Stomach (tissue), 9 donors: ENCODE results near the gene RNF32. TPM values are rescaled to one million over a fixed set of nuclear protein-coding genes. Genes with fewer than 3 reads are reported as not detected.
A peak's percentile ranks its signal among the peaks of the same experiment; 100 is the strongest.
"Not testable (repeated sequence)": the region's sequence is repeated elsewhere in the genome, so short reads cannot be mapped to it uniquely, and the experiment has no call there.

Experiments used
- DNase-seq, 2 donors: peaks; one replicate each; pipeline versions ENCODE4 v3.0.0 to v3.0.0-alpha.2; 2013 to 2019
- H3K27ac ChIP-seq, 5 donors: fragments of 200-600 bp in 4 of 5; sonication (generic) in 4 of 5; one replicate each; pipeline ENCODE4 v1.5.1; 2013 to 2019; ENCODE audit warnings: mild to moderate bottlenecking in 1 of 5, moderate library complexity in 1 of 5
- H3K27me3 ChIP-seq, 3 donors: fragments of 200-600 bp; sonication (generic); one replicate each; pipeline ENCODE4 v1.5.1; 2017 to 2019; ENCODE audit warnings: mixed run types in 1 of 3
- H3K36me3 ChIP-seq, 4 donors: fragments of 200-600 bp; sonication (generic); 1 replicate in 3 of 4; 2 replicates in 1 of 4; pipeline ENCODE4 v1.5.1; 2016 to 2019
- H3K4me1 ChIP-seq, 4 donors: fragments of 200-600 bp; sonication (generic); one replicate each; pipeline ENCODE4 v1.5.1; 2016 to 2019
- H3K4me3 ChIP-seq, 4 donors: fragments of 200-600 bp; sonication (generic) in 3 of 4; one replicate each; pipeline ENCODE4 v1.5.1; 2016 to 2019; ENCODE audit warnings: mild to moderate bottlenecking in 1 of 4
- H3K9me3 ChIP-seq, 4 donors: fragments of 200-600 bp; sonication (generic); one replicate each; pipeline ENCODE4 v1.5.1; 2016 to 2019
- CTCF ChIP-seq, 7 experiments: fragments of 450-650 bp in 4 of 7; fragments of 200-600 bp in 3 of 7; sonication (generic) in 3 of 7; IDR thresholded peaks; one replicate each; pipeline ENCODE4 v1.5.1; 2016 to 2019; ENCODE audit warnings: antibody characterized with exemption in 7 of 7, control low read depth in 2 of 7, mild to moderate bottlenecking in 1 of 7
- EP300 ChIP-seq: sonication (generic); formaldehyde crosslinking; IDR thresholded peaks from one replicate; pipeline ENCODE4 v1.6.1; 2017; ENCODE audit warnings: antibody characterized with exemption
- POLR2A ChIP-seq, 4 donors: fragments of 450-650 bp; IDR thresholded peaks; one replicate each; pipeline ENCODE4 v1.6.1; 2016; ENCODE audit warnings: antibody characterized with exemption in 4 of 4, control low read depth in 2 of 4, mild to moderate bottlenecking in 1 of 4, moderate library complexity in 1 of 4
- POLR2AphosphoS5 ChIP-seq, 3 donors: sonication (generic); formaldehyde crosslinking; IDR thresholded peaks; one replicate each; pipeline ENCODE4 v1.6.1; 2016; ENCODE audit warnings: antibody characterized with exemption in 3 of 3
- WGBS, 5 donors: extraction: QIAGEN DNeasy Blood & Tissue Kit in 3 of 5; methylation state at CpG; one replicate each; pipeline versions ENCODE4 v1.1.5 to v1.1.7; 2013 to 2018; 5-methylcytosine and 5-hydroxymethylcytosine counted together
- intact Hi-C: fragments of 100-400 bp; cut with DNase I; formaldehyde crosslinking; loops from one replicate; pipeline ENCODE4 v1.15.1; 2023; ENCODE audit warnings: low total_unique reads
- polyA plus RNA-seq, 3 donors: library from polyadenylated mRNA; stranded (reverse); fragments of 200-250 nt; gene quantifications; one replicate each; pipeline ENCODE4 v1.2.3, GENCODE V29; 2013
- total RNA-seq, 5 donors: library from RNA; depleted of rRNA; stranded (reverse); fragments of >200 nt; gene quantifications; one replicate each; pipeline versions ENCODE4 v1.1.0 to v1.2.3, GENCODE V29; 2014 to 2016
- donor health status: healthy with polysubstance abuse.
- donor health status: Bipolar disorder and iron deficiency.
- donor health status: healthy.

RNF32 gene
- total and polyA plus RNA-seq, 8 donors: 1.2 to 4.7 (median 2.4) TPM; not detected in 2

- H3K4me3 ChIP-seq: peak overlapping the region; percentile 42 to 52 (median 47)
- intact Hi-C loops: no loop called here
- peaks cover 0 to 26% (median 21%) of the 10 kb centered on the region in 4 donors for H3K4me1 ChIP-seq
- WGBS, 5 donors: 3 to 9% (median 8%) methylated on average over 47 to 92 of the region's 92 CpGs
- peak in 1 of 2 donors; percentile 64 for DNase-seq
- H3K9me3 ChIP-seq: no peaks in the 10 kb centered on the region
- peak overlapping the region; percentile 30 to 78 (median 60) for H3K27ac ChIP-seq
- no peaks in the 10 kb centered on the region for H3K36me3 ChIP-seq
- peaks cover 0 to 35% (median 15%) of the 10 kb centered on the region in 3 donors for H3K27me3 ChIP-seq
- TF ChIP-seq CTCF (IDR thresholded peaks at IDR 0.05) (no peak), EP300 (no peak), POLR2A (IDR thresholded peaks at IDR 0.05) (no peak), POLR2AphosphoS5 (IDR thresholded peaks at IDR 0.05) (no peak)
These were observed 24.0 kb upstream of the RNF32 start for GRCh38 chr7:156616269-156617202.

- Histone ChIP-seq H3K4me1 (peaks cover 0 to 26% (median 21%) of the 10 kb centered on the region in 4 donors), H3K27me3 (peaks cover 0 to 35% (median 15%) of the 10 kb centered on the region in 3 donors), H3K9me3 (no peaks in the 10 kb centered on the region), H3K36me3 (no peaks in the 10 kb centered on the region), H3K4me3 (peak overlapping the region; percentile 42 to 52 (median 47)), H3K27ac (peak overlapping the region in 3 of 5 donors; percentile 30 to 78 (median 36))
- intact Hi-C loops: no loop called here
- no peak for TF ChIP-seq EP300
- no peak for TF ChIP-seq CTCF (IDR thresholded peaks at IDR 0.05)
- TF ChIP-seq POLR2A (IDR thresholded peaks at IDR 0.05): no peak
- no peak for TF ChIP-seq POLR2AphosphoS5 (IDR thresholded peaks at IDR 0.05)
- DNase-seq: no peak
- WGBS, 5 donors: 56 to 76% (median 67%) methylated on average over 11 of the region's 11 CpGs
These were observed 23.4 kb upstream of the RNF32 start for GRCh38 chr7:156617215-156617614.

GRCh38 chr7:156618078-156618779 lies 22.3 kb upstream of the RNF32 start:
- peaks cover 0 to 35% (median 15%) of the 10 kb centered on the region in 3 donors for H3K27me3 ChIP-seq
- WGBS, 5 donors: 91 to 99% (median 95%) methylated on average over 12 to 18 of the region's 18 CpGs
- H3K4me1 ChIP-seq: peaks cover 0 to 26% (median 21%) of the 10 kb centered on the region in 4 donors
- TF ChIP-seq POLR2AphosphoS5 (IDR thresholded peaks at IDR 0.05) (no peak), EP300 (no peak), POLR2A (IDR thresholded peaks at IDR 0.05) (no peak), CTCF (IDR thresholded peaks at IDR 0.05) (no peak)
- H3K4me3 ChIP-seq: no peak overlapping the region
- no peaks in the 10 kb centered on the region for H3K9me3 ChIP-seq
- no peak overlapping the region for H3K27ac ChIP-seq
- H3K36me3 ChIP-seq: no peaks in the 10 kb centered on the region
- no peak for DNase-seq
- intact Hi-C loops: no loop called here

- Histone ChIP-seq H3K9me3 (no peaks in the 10 kb centered on the region), H3K27ac (no peak overlapping the region), H3K36me3 (no peaks in the 10 kb centered on the region), H3K4me3 (no peak overlapping the region), H3K27me3 (peaks cover 0 to 35% (median 15%) of the 10 kb centered on the region in 3 donors), H3K4me1 (peaks cover 0 to 21% (median 17%) of the 10 kb centered on the region in 4 donors)
- intact Hi-C loops: no loop called here
- no peak for DNase-seq
- TF ChIP-seq POLR2A (IDR thresholded peaks at IDR 0.05): no peak
- TF ChIP-seq POLR2AphosphoS5 (IDR thresholded peaks at IDR 0.05): no peak
- no peak for TF ChIP-seq CTCF (IDR thresholded peaks at IDR 0.05)
- no peak for TF ChIP-seq EP300
- 89 to 91% (median 90%) methylated on average over 12 to 14 of the region's 14 CpGs for WGBS, 5 donors
These were observed 21.7 kb upstream of the RNF32 start for GRCh38 chr7:156618780-156619367.

GRCh38 chr7:156619488-156620290 lies 20.9 kb upstream of the RNF32 start:
- DNase-seq, H3K27ac ChIP-seq, H3K36me3 ChIP-seq, H3K9me3 ChIP-seq, intact Hi-C loops, H3K4me3 ChIP-seq: not testable (repeated sequence)
- H3K27me3 ChIP-seq: peaks cover 0 to 35% (median 15%) of the 10 kb centered on the region in 3 donors
- H3K4me1 ChIP-seq: peaks cover 0 to 16% (median 13%) of the 10 kb centered on the region in 4 donors
- 76 to 89% (median 84%) methylated on average over 13 of the region's 13 CpGs for WGBS, 5 donors
